Stimulated activated CD4-positive, alpha-beta T cell treated with anti-CD3 and anti-CD28 coated beads, Interleukin-4, amount 100 ng/mL, for 4 hours (primary cell): Measurements from ENCODE around the gene ARHGEF26.
"Not testable (repeated sequence)": the region's sequence is repeated elsewhere in the genome, so short reads cannot be mapped to it uniquely, and the experiment has no call there.

Experiments used
- DNase-seq, 2 experiments: peaks; one replicate each; pipeline ENCODE4 v3.0.0-alpha.2; 2020

The ARHGEF26 gene, protein sequence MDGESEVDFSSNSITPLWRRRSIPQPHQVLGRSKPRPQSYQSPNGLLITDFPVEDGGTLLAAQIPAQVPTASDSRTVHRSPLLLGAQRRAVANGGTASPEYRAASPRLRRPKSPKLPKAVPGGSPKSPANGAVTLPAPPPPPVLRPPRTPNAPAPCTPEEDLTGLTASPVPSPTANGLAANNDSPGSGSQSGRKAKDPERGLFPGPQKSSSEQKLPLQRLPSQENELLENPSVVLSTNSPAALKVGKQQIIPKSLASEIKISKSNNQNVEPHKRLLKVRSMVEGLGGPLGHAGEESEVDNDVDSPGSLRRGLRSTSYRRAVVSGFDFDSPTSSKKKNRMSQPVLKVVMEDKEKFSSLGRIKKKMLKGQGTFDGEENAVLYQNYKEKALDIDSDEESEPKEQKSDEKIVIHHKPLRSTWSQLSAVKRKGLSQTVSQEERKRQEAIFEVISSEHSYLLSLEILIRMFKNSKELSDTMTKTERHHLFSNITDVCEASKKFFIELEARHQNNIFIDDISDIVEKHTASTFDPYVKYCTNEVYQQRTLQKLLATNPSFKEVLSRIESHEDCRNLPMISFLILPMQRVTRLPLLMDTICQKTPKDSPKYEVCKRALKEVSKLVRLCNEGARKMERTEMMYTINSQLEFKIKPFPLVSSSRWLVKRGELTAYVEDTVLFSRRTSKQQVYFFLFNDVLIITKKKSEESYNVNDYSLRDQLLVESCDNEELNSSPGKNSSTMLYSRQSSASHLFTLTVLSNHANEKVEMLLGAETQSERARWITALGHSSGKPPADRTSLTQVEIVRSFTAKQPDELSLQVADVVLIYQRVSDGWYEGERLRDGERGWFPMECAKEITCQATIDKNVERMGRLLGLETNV

DNA sequence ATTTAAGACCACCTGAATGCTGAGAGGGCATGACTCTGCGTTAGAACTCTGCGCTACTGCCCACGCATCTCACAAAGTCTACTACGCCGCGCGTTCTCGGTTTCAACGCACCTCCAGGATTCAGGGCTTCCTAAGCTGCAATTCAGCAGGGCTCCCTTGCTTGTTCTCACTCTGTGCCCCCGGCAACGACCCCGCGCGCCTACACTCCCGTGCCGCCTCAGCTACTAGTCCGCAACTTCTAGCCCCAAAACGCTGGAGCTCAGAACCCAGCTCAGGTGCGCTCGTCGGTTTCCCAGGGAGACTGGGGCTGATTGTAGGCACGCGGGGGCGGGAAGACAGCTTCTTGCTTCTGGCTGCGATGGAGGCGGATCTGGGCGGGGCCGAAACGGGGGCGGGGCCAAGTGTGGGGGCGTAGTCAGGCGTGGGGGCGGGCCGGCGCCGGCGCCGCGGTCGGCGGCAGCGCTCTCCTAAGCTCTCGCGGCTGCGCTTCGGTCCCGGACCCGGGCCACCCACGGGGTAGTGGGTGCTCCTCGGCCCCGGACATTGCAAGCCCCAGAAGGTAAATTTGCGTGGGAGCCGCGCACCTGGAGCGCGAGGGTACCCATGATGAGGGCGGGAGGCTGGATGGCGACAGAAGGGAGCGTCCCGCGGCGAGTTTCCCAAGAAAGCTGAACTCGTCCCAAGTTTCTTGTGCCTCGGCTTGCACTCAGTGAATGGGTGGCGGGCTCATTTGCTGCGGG, at the start of gene ARHGEF26:
TSS of gene ARHGEF26 (plus strand) at position 430 of the 740 bp plus-strand sequence. CDS start 603 bp downstream, outside the sequence.
- DNase-seq, result peak; percentile 70 to 81

DNA sequence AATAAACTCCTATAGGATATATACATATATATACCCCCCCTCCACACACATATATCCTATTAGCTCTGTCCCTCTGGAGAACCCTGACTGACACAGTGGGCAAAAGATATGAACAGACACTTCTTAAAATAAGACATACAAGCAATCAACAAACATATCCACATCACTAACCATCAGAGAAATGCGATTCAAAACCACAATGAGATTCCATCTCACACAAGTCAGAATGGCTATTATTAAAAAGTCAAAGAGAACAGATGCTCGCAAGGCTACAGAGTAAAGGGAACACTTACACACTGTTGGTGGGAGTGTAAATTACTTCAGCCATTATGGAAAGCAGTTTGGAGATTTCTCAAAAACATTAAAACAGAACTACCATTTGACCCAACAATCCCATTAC, 46.2 kb upstream of the ARHGEF26 start:
- DNase-seq, result no peak

DNA sequence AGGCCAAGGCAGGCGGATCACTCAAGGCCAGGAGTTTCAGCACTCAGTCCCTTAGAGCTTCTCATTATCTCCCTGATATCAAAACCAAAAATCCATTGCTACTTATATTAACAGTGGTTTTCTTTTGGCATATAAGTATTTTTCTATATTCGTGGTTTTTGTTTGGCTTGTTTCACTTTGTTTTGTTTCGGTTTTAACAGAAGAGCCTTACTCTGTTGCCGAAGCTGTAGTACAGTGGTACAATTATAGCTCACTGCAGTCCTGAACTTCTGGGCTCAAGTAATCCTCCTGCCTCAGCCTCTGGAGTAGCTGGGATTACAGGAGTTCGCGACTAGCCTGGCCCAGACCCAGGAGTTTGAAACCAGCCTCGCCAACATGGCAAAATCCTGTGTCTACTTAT, 42.5 kb upstream of the ARHGEF26 start:
- no peak for DNase-seq

DNA sequence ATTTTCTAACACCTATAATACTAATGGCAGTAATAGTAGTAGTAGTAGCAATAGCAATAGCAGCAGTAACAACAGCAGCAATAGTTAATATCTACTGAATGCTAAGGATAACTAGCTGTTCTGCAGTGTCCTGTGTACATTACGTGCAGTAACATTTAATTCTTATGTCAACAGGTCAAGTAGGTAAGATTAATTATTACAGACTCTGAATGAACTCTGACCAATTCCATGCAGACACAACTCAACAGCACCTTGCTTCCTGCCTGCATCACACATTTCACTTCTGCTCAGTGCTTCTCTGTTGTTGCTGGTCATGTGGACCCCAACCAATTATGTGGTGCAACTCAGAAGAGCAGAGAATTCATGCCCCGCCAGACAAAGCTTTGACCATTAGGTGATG, 39.9 kb upstream of the ARHGEF26 start:
- DNase-seq, result no peak

DNA sequence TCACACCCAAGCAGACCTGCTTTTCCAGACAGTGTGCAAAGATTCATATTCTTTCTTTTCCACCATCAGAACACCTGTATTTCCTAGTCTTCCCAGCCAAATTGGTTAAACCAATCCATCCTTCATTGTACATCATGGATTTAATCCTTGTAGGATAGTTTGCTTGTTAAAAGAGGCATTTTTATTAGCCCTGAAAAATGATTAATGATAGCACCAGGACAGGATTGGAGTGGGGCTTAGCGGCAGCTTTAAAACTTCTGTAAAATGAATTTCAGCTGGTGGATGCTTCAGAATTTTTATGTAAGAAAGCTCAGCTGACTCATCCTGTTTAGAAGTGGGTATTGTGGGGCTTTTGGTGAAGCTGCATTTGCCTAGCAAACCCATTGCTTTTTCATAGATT, 36.1 kb upstream of the ARHGEF26 start:
- DNase-seq, result no peak

DNA sequence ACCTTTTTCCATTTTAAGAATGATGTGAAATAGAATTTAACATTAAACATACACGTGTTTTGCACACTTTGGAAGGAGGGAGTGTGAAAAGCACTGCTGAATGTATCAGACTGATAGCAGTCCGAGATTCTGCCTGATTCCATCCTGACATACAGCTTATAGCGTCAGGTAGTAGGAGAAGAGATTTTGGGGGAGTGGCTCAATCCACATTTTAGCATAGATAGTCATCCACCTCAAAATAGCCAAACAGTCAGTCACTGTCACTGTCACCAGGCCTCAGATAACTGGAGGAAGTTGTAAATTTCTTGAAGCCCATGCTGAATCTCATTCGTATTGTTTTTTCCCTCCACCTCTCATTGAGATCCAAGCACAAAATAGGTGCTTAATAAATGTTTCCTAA, 35.4 kb upstream of the ARHGEF26 start:
- DNase-seq, result no peak

DNA sequence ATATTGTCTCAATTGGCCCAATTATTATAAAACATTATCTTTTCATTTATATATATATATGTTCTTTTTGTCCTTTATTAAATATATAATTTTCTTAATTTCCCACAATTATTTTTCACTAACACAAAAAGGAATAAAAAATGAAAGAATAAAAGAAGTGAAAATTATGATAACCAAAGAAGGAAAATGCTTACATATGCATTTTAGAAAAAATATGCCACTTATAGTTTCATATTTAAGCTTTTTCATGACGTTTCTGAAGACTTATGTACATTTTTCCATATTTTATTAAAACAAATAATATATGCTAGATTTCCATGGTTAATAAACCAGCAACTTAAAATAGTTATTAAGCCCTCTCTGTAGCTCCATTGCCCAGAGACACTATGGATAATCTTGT, 34.9 kb upstream of the ARHGEF26 start:
- DNase-seq, result no peak

DNA sequence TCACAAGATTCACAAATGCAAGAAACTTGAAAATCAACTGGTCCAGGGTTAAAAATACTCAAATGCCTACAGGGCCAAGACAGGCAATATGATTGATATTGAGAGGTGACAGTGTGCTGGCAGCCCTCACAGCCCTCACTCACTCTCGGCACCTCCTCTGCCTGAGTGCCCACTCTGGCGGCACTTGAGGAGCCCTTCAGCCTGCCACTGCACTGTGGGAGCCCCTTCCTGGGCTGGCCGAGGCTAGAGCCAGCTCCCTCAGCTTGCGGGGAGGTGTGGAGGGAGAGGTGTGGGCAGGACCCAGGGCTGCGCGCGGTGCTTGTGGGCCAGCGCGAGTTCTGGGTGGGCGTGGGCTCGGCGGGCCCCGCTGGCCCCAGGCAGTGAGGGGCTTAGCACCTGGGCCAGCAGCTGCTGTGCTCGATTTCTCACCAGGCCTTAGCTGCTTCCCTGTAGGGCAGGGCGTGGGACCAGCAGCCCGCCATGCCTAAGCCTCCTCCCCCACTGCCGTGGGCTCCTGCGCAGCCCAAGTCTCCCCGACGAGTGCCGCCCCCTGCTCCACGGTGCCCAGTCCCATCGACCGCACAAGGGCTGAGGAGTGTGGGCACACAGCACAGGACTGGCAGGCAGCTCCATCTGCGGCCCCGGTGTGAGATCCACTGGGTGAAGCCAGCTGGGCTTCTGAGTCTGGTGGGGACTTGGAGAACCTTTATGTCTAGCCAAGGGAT, 33.3 kb upstream of the ARHGEF26 start:
- DNase-seq, result not testable (repeated sequence)

DNA sequence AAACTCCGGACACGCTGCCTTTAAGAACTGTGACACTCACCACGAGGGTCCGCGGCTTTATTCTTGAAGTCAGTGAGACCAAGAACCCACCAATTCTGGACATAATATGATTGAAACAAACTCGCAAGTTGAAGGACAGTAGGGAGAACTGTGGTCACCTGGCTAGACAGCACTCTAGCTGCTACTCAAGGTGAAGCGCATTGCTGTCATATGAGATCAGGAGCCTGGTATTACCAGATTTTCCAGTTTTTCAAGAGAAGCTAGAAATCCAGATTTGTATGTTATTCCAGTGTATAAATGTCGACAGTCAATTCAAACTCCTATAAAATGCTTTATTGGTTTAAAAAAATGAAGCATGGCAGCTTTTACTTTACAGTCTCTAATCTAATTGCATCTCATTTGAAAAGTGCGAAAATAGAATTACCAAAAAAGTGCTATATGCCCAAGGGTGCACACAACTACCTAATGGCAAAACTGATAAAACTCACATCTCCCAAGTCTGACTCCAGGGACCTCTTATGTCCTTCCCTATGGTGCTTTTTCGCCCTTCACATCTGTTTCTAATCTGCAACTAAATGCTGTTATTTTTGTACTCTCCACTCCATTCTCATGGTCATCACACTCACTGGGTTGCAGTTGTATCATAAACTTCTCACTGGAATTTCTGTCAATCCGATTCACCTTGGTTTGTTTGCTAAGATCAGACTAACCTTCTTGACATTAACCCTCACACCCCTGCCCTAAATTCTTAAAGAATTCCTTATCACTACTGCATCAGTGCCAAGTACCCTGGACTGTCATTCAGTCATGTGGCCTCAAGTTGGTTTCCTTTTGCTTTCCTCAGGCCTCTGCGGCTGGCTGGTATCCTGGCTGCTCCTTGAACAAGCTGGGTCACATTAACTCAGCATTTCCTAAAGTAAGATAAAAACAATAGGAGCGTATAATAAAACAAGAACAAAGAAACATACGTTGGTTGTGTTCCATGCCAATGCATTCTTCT, 31.5 kb upstream of the ARHGEF26 start:
- DNase-seq, result no peak

DNA sequence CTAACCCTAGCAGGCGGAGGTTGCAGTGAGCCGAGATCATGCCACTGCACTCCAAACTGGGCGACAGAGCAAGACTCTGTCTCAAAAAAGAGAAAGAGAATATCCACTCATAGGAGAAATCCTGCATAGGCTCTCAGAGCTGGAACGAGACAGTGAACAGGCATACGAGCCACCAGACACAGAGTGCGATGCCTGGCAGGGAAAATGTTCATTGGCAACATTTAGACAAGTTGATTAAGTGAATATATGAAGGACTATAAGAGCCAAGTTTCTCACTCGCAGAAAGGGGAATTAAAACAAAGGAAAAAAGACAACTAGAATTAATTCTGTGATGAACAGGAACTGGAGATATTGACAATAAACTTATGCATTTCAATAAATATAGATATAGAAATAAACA, 27.1 kb upstream of the ARHGEF26 start:
- no peak for DNase-seq

DNA sequence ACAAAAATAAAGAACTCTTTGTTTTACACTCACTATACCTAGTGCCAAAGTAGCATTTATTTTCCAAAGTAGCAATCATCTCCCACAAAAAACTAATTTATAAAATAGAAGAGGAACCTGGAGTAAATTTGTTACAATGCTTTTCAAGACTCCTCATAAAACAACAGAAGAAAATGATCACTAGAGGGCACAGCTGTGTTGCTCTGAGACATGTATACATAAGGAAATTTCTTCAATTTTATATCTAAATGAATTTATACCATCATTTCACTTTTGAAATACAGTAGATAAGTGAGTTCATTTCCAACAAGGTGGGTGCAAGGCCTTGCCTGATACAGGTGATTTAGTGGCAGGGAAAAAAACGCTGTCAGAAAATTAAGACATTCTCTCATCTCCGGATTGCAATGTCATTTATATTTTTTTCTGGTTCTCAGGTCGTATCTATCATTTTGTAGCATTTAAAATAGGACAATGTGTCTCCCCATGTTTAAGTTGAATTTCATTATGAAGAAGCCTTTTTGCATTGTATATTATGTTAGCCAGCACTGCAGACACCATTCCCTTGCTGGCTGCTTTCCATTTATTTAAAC, 25.3 kb upstream of the ARHGEF26 start:
- DNase-seq, result no peak

DNA sequence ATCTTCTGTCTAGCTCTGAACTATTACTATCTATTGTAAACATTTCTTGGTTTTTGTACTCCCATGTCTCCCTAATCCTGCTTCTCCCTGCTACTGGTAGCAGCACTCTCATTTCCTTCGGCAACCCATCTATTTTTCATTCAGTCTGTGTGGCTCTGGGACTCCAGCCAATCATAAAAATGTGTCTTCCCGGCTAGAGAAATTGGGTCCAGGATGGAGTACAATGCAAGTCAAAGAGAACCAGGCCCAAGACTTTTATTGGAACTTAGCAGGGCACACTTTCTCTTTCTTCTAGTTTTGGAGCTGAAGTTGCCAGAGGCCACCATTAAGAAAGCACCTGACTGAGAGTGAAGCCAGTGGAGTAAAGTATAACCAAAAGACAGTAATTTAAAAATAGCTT, 22.8 kb upstream of the ARHGEF26 start:
- DNase-seq, result no peak

DNA sequence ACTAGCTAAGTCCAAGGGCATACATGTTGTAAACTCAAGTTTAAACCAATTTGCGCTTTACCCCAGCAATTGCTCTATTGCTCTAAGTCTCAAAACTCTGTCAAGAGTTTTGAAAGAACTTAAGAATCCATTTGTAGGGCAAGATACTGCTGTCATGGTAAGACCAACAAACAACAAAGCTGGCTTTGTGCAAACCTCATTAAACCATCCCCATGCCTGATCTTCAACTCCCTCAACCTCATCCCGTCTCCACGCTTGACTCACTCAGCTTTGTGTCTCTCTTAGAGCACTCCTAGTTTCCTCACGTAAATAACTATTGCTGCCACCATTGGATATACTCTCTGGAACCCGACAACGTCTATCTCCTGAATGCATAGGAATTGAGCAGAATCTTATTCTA, 20.6 kb upstream of the ARHGEF26 start:
- no peak for DNase-seq

DNA sequence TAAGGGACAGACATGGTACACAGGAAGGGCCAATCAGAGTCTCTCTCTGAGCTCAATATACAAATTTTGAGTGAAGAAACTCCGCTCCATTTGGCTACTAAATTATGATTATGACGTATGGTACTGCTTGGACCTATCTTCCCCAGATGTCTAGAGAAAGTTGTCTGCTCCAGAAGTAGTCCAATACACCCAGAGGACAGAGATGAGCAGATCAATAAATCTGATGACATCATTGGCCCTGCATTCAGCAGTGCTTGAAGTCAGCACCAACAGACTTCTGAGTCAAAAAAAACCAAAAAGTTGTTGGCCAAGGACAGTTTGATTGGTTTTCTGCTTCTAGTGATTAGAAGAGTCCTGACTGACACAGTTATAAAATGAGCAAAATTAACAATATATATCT, 19.9 kb upstream of the ARHGEF26 start:
- DNase-seq, result no peak

DNA sequence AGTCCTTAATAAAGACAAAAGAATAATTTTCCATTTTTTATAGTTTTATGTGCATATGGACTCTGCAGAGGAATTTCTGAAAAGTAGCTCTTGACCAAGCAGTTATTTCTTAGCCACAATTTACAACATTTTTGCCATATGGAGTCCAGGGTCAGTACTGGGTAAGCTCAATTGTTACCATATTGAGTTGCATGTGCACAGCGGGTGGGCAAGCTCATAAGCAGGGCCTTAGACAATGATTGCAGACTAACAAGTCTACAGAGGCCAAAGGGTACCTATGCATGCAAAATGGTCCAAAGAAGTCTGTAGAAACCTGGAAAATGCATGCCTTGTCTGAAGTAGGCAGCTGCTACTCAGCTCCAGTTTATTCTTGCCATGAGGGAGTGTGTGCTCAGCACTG, 19.0 kb upstream of the ARHGEF26 start:
- DNase-seq, result no peak

DNA sequence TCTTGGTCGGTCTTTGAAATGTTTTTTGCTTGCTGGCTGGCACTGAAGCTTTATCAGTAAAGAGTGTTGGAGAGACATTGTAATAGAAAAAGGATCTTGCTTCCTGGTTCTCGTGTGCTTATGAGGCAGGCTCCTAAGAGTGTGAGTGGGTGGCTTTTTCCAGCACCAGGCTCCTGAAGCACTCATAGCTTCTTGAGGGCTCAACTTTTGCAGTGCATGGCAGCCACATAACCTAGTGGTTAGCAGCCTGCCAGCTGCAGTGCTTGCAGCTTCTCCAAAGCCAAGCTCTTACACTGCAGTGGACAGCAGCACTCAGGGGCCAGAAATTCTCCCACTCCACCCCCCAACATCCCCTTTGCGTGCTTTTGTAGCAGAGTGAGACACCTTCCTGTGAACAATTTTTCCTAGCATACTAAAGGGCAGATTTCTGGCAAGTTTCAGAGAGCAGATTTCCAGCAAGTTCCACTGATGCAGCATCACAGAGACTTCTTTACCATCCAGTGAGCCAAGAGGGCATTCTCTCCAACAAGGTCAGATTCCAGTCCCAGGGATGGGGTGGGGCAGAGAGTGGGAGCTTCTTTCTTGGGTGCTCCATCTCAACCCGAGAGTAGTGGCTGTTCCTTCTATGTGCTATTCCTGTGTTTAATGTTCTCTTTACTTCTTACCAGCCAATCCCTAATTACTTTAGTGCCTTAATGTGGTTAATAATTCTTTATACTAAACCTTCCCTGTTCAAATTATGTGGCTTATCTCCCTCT, 15.8 kb upstream of the ARHGEF26 start:
- no peak for DNase-seq

DNA sequence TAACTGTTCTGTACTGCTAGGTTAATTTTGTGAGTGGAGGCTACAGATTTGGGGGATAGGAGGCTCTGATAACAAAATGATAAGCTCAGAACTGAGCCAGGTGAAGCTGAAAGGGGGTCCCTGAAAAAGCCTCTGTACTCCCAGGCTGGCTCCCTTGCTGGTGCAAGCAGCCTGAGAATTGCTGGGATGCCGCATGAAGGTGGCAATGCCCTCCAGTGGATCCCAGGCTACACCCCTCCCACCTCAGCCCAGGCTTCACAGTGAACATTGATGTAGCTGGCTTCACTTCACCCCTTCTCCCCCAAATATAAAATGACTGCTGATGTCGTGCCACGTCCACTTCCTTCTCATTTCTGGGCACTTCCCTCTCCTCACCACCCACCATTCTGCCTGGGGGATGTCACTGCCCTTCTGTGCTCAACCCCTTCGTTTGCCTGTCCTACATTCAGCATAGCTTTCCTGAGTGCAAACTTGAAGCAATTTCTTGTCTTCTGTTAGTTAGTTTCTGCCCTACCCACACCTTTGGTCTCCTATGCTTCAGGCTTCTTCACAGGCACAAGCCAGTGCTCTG, 9.7 kb upstream of the ARHGEF26 start:
- DNase-seq, result no peak

DNA sequence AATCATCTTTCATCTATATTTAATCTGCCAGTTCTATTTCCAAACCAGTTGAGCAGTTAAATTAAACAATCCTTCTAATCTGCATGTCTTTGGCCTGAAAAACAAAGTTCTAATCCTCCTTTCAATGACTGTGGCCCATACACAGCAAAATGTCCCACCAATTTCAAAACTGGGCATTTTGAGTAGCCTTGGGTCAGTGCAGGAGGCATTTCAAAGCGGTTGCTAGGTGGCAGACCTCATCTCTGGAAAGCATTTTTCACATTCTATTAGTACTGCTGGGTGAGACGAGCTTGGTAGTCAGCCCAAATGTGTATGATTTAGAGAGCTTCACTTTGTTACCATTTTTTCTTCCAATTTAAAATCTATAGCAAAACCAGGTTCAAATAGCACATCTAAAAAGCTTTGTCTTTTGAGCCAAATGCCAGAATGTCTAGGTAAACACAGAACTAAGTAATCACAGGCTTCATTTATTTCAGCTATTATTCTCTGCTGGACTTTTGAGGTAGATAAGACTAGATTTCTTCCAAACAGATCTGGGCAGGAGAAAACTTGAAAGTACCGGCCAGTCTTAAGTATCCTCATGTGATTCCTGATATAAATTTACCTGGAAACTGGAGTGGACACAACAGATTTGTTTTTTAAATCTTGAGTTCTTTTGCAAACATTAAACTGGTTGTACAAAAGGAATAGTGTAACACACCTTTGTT, 8.9 kb upstream of the ARHGEF26 start:
- no peak for DNase-seq

DNA sequence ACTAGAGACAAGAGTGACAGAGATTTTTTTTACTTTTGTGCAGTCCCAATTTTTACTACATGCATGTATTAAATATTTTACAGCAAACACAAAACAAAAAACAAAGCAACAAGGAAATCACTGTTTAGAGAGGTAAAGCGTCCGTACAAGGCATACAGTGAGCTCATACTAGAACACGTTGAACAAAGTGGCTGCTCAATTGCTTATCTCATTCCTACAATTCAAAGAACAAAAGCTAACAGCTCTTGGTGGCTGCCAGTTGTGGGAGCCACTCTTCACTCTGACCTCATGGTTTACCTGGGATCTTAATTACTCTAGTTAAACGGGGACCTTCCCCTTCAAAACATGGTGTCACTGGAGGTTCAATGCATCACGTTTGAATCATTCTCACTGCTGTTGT, 7.6 kb upstream of the ARHGEF26 start:
- no peak for DNase-seq
